PC-3 (cell line): ENCODE measurements around the gene MRPL11. TPM values are rescaled to one million over a fixed set of nuclear protein-coding genes. Genes with fewer than 3 reads are reported as not detected.

Source experiments
- ATAC-seq: fragments of 200-7000 bp; cut with Tn5 transposase; 2 replicates; pipeline ENCODE4 v1.9.1; 2020; ENCODE audit warnings: mild to moderate bottlenecking, moderate library complexity
- BruUV-seq: library from RNA; stranded (reverse); fragments of 400-500 nt; replicated peaks from 2 replicates; lab custom pipeline; 2021; lab: Mats Ljungman, UMichigan
- CTCF ChIA-PET: fragments of 300-600 bp; sonication (Branson Sonifier 250); formaldehyde crosslinking; loops from one replicate; lab custom pipeline; 2022; ENCODE audit warnings: antibody characterized with exemption; lab: Charles Lee
- POLR2A ChIA-PET: fragments of 300-600 bp; sonication (Branson Sonifier 250); formaldehyde crosslinking; loops from one replicate; lab custom pipeline; 2022; ENCODE audit warnings: antibody characterized with exemption; ENCODE audit not compliant: unreplicated experiment; lab: Charles Lee
- DNase-seq: peaks from one replicate; pipeline ENCODE4 v3.0.0-alpha.2; 2015
- H2AFZ ChIP-seq: fragments of 300-600 bp; sonication (generic); 2 replicates; pipeline ENCODE4 v1.6.0; 2016; ENCODE audit warnings: antibody characterized with exemption, low read length
- H3F3A ChIP-seq: fragments of 300-600 bp; sonication (generic); one replicate; pipeline ENCODE4 v1.6.0; 2017; ENCODE audit warnings: antibody characterized with exemption, low read length, control low read depth, mild to moderate bottlenecking; ENCODE audit not compliant: unreplicated experiment
- H3K27ac ChIP-seq: fragments of 300-600 bp; sonication (generic); 2 replicates; pipeline ENCODE4 v1.5.1; 2016; ENCODE audit warnings: mild to moderate bottlenecking, low read length
- H3K27me3 ChIP-seq: fragments of 300-600 bp; sonication (generic); 2 replicates; pipeline ENCODE4 v1.6.1; 2016; ENCODE audit warnings: low read length, mixed read lengths
- H3K36me3 ChIP-seq: fragments of 300-600 bp; sonication (generic); 2 replicates; pipeline ENCODE4 v1.6.1; 2016; ENCODE audit warnings: low read depth, mixed run types, low read length, mixed read lengths
- H3K4me1 ChIP-seq: fragments of 300-600 bp; sonication (generic); 2 replicates; pipeline ENCODE4 v1.5.1; 2016; ENCODE audit warnings: low read length; ENCODE audit not compliant: insufficient read depth
- H3K4me2 ChIP-seq: fragments of 300-600 bp; sonication (generic); 2 replicates; pipeline ENCODE4 v1.6.0; 2016; ENCODE audit warnings: low read length
- H3K4me3 ChIP-seq: fragments of 300-600 bp; sonication (generic); 2 replicates; pipeline ENCODE4 v1.5.1; 2016; ENCODE audit warnings: mild to moderate bottlenecking, low read length, mixed read lengths
- H3K79me2 ChIP-seq: fragments of 300-600 bp; sonication (generic); 2 replicates; pipeline ENCODE4 v1.6.1; 2017; ENCODE audit warnings: low read length, mixed read lengths
- H3K9ac ChIP-seq: fragments of 300-600 bp; sonication (generic); 2 replicates; pipeline ENCODE4 v1.6.0; 2016; ENCODE audit warnings: mild to moderate bottlenecking, low read length
- H3K9me2 ChIP-seq: fragments of 300-600 bp; sonication (generic); replicated peaks from 2 replicates; pipeline ENCODE4 v1.6.1; 2016; ENCODE audit warnings: mixed run types, low read length, mixed read lengths
- H3K9me3 ChIP-seq: fragments of 300-600 bp; sonication (generic); 2 replicates; pipeline ENCODE4 v1.6.1; 2016; ENCODE audit warnings: low read length, mixed read lengths
- H4K20me1 ChIP-seq: fragments of 300-600 bp; sonication (generic); 2 replicates; pipeline ENCODE4 v1.6.1; 2016; ENCODE audit warnings: low read length, mixed read lengths
- CTCF ChIP-seq: fragments of 300-600 bp; sonication (generic); conservative IDR thresholded peaks from 2 replicates; pipeline ENCODE4 v1.5.1; 2017; ENCODE audit warnings: antibody characterized with exemption, low read depth, mild to moderate bottlenecking, low read length
- EZH2 ChIP-seq: fragments of 300-600 bp; sonication (generic); IDR thresholded peaks from one replicate; pipeline ENCODE4 v1.6.1; 2017; ENCODE audit warnings: antibody characterized with exemption, mild to moderate bottlenecking, low read length; ENCODE audit not compliant: unreplicated experiment
- EZH2phosphoT487 ChIP-seq: fragments of 300-600 bp; sonication (generic); IDR thresholded peaks from 2 replicates; pipeline ENCODE4 v1.6.1; 2018; ENCODE audit warnings: mild to moderate bottlenecking, antibody characterized with exemption, low read length, borderline replicate concordance
- intact Hi-C: fragments of 100-400 bp; cut with micrococcal nuclease; formaldehyde crosslinking; loops from 2 replicates; pipeline ENCODE4 v1.9.0; 2023
- total RNA-seq: library from RNA; depleted of rRNA; stranded (reverse); fragments of >200 nt; gene quantifications from 2 replicates; pipeline ENCODE4 v1.2.3, GENCODE V29; 2014

MRPL11 gene
- total RNA-seq, 1 experiment from 2014 or later, result 321 TPM

- no peaks in the 10 kb centered on the region for H3K9me2 ChIP-seq
- CTCF ChIA-PET, result interaction anchor here (0.6 to 0.7 kb wide), 2 partner anchors 44 to 116 kb away, joined by 3 to 17 read pairs; partner anchors contain the start of gene ZDHHC24
- ATAC-seq (peak; percentile 96), DNase-seq (peak; percentile 80)
- intact Hi-C loops, result loop anchor here (1.0 kb wide), 1 partner anchor 22 kb away; no protein-coding TSS in a partner anchor
- H4K20me1 ChIP-seq, result no peaks in the 10 kb centered on the region
- H3K27me3 ChIP-seq, result no peaks in the 10 kb centered on the region
- BruUV-seq, result no TSS peak
- TF ChIP-seq EZH2 (no peak), CTCF (peak; percentile 94)
- no peaks in the 10 kb centered on the region for H3K79me2 ChIP-seq
- no peaks in the 10 kb centered on the region for H3F3A ChIP-seq
- no peak overlapping the region for H2AFZ ChIP-seq
- H3K9ac ChIP-seq, result no peak overlapping the region
- H3K4me2 ChIP-seq, result no peak overlapping the region
- no peak overlapping the region for H3K27ac ChIP-seq
- no peaks in the 10 kb centered on the region for H3K4me1 ChIP-seq
- peaks cover 4% of the 10 kb centered on the region for H3K36me3 ChIP-seq
- H3K4me3 ChIP-seq, result no peak overlapping the region
- no peaks in the 10 kb centered on the region for H3K9me3 ChIP-seq
- POLR2A ChIA-PET, result interaction anchor here (0.6 to 0.7 kb wide), 2 partner anchors 50 to 378 kb away, joined by 11 to 16 read pairs; no protein-coding TSS in a partner anchor
These were observed 8.6 kb downstream of the MRPL11 start for GRCh38 chr11:66429983-66430602.

GRCh38 chr11:66428933-66429332 is 9.7 kb downstream of the MRPL11 start:
- DNase-seq (no peak), ATAC-seq (no peak)
- no peaks in the 10 kb centered on the region for H4K20me1 ChIP-seq
- no TSS peak for BruUV-seq
- H3F3A ChIP-seq, result no peaks in the 10 kb centered on the region
- H3K4me1 ChIP-seq, result no peaks in the 10 kb centered on the region
- intact Hi-C loops, result no loop called here
- H3K9me3 ChIP-seq, result no peaks in the 10 kb centered on the region
- H3K9me2 ChIP-seq, result no peaks in the 10 kb centered on the region
- H3K27ac ChIP-seq, result no peak overlapping the region
- no peaks in the 10 kb centered on the region; the same call in 1 of the 2 replicates for H3K36me3 ChIP-seq
- ChIA-PET CTCF (interaction anchor here (0.6 to 1.1 kb wide), 2 partner anchors 38 to 132 kb away, joined by 3 to 4 read pairs; partner anchors contain the start of gene PELI3), POLR2A (interaction anchor here (0.7 kb wide), 1 partner anchor 28 kb away, joined by 5 read pairs; no protein-coding TSS in a partner anchor)
- TF ChIP-seq CTCF (no peak), EZH2phosphoT487 (no peak), EZH2 (no peak)
- H3K9ac ChIP-seq, result no peak overlapping the region
- H2AFZ ChIP-seq, result no peak overlapping the region
- peaks cover 4% of the 10 kb centered on the region; the same call in 1 of the 2 replicates for H3K27me3 ChIP-seq
- no peak overlapping the region for H3K4me3 ChIP-seq
- no peaks in the 10 kb centered on the region for H3K79me2 ChIP-seq
- H3K4me2 ChIP-seq, result no peak overlapping the region

GRCh38 chr11:66426314-66426713 is 12.3 kb downstream of the MRPL11 start:
- no peak overlapping the region for H2AFZ ChIP-seq
- H3F3A ChIP-seq, result no peaks in the 10 kb centered on the region
- CTCF ChIA-PET, result no interaction called here
- H3K9me2 ChIP-seq, result no peaks in the 10 kb centered on the region
- no peak overlapping the region for H3K4me2 ChIP-seq
- intact Hi-C loops, result no loop called here
- no peaks in the 10 kb centered on the region for H3K9me3 ChIP-seq
- H3K36me3 ChIP-seq, result no peaks in the 10 kb centered on the region
- no peak for TF ChIP-seq EZH2phosphoT487
- no peak for TF ChIP-seq CTCF
- no peak for TF ChIP-seq EZH2
- H3K27me3 ChIP-seq, result peaks cover 9% of the 10 kb centered on the region; the same call in 1 of the 2 replicates
- no TSS peak for BruUV-seq
- ATAC-seq, result no peak
- no peak overlapping the region for H3K4me3 ChIP-seq
- no peaks in the 10 kb centered on the region for H3K79me2 ChIP-seq
- POLR2A ChIA-PET, result no interaction called here
- H3K27ac ChIP-seq, result no peak overlapping the region
- no peaks in the 10 kb centered on the region for H3K4me1 ChIP-seq
- no peak overlapping the region for H3K9ac ChIP-seq
- no peaks in the 10 kb centered on the region; the same call in 1 of the 2 replicates for H4K20me1 ChIP-seq
- no peak for DNase-seq
